ENCODE results near the gene TEX26.

GRCh38 chr13:30943881-30944280, 11.4 kb downstream of the TEX26 start:
- TF ChIP-seq, protein P1, sequence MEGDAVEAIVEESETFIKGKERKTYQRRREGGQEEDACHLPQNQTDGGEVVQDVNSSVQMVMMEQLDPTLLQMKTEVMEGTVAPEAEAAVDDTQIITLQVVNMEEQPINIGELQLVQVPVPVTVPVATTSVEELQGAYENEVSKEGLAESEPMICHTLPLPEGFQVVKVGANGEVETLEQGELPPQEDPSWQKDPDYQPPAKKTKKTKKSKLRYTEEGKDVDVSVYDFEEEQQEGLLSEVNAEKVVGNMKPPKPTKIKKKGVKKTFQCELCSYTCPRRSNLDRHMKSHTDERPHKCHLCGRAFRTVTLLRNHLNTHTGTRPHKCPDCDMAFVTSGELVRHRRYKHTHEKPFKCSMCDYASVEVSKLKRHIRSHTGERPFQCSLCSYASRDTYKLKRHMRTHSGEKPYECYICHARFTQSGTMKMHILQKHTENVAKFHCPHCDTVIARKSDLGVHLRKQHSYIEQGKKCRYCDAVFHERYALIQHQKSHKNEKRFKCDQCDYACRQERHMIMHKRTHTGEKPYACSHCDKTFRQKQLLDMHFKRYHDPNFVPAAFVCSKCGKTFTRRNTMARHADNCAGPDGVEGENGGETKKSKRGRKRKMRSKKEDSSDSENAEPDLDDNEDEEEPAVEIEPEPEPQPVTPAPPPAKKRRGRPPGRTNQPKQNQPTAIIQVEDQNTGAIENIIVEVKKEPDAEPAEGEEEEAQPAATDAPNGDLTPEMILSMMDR (IDR thresholded peaks at IDR 0.05 in 4 of 5, conservative IDR thresholded peaks at IDR 0.05 in 1 of 5), result no peak
- TF ChIP-seq POLR2A (IDR thresholded peaks at IDR 0.05), result no peak
